HepG2 (cell line): ENCODE results near the gene UCKL1. TPM values are rescaled to one million over a fixed set of nuclear protein-coding genes. Genes with fewer than 3 reads are reported as not detected.

ENCODE experiments used
- ATF3 ChIP-seq: sonication (generic); formaldehyde crosslinking; IDR thresholded peaks from 2 replicates; pipeline ENCODE4 v1.4.0; 2020; ENCODE audit warnings: missing genetic modification reagents
- DNMT3B ChIP-seq: conservative IDR thresholded peaks from 2 replicates; pipeline ENCODE4 v1.6.1; 2016; ENCODE audit warnings: missing biosample characterization, control low read depth
- HMG20A ChIP-seq: IDR thresholded peaks from 2 replicates; pipeline ENCODE4 v1.6.1; 2016; ENCODE audit warnings: borderline replicate concordance
- HMG20B ChIP-seq: conservative IDR thresholded peaks from 2 replicates; pipeline ENCODE4 v1.6.1; 2016; ENCODE audit warnings: missing genetic modification reagents, missing compliant biosample characterization
- HNF1B ChIP-seq: sonication (generic); formaldehyde crosslinking; IDR thresholded peaks from 2 replicates; pipeline ENCODE4 v1.5.1; 2020; ENCODE audit warnings: mild to moderate bottlenecking, moderate library complexity, missing genetic modification reagents
- PRDM10 ChIP-seq: sonication (generic); formaldehyde crosslinking; IDR thresholded peaks from 2 replicates; pipeline ENCODE4 v1.4.0; 2020; ENCODE audit warnings: low read depth, missing genetic modification reagents
- PRDM4 ChIP-seq: sonication (generic); formaldehyde crosslinking; IDR thresholded peaks from 2 replicates; pipeline ENCODE4 v1.9.0; 2021; ENCODE audit warnings: missing genetic modification reagents, borderline replicate concordance
- RAD21 ChIP-seq: fragments of 450-650 bp; formaldehyde crosslinking; IDR thresholded peaks from 2 replicates; pipeline ENCODE4 v1.5.0; 2020; ENCODE audit warnings: mild to moderate bottlenecking
- RBM22 ChIP-seq: fragments of 200-400 bp; formaldehyde crosslinking; optimal IDR thresholded peaks from 2 replicates; pipeline ENCODE3; 2017; ENCODE audit warnings: mild to moderate bottlenecking, low read length, moderate library complexity
- RCOR2 ChIP-seq: IDR thresholded peaks from 2 replicates; pipeline ENCODE4 v1.6.1; 2016; ENCODE audit warnings: missing biosample characterization, missing genetic modification reagents
- SIN3A ChIP-seq: IDR thresholded peaks from 2 replicates; pipeline ENCODE4 v1.6.1; 2011; ENCODE audit warnings: low read depth, mild to moderate bottlenecking, control low read depth, low read length, borderline replicate concordance
- TBP ChIP-seq: sonication (generic); formaldehyde crosslinking; IDR thresholded peaks from 2 replicates; pipeline ENCODE4 v1.5.0; 2020; ENCODE audit warnings: missing genetic modification reagents
- TSC22D2 ChIP-seq: sonication (generic); formaldehyde crosslinking; IDR thresholded peaks from 2 replicates; pipeline ENCODE4 v1.5.1; 2020; ENCODE audit warnings: missing genetic modification reagents, mild to moderate bottlenecking, borderline replicate concordance
- ZBTB1 ChIP-seq: sonication (generic); formaldehyde crosslinking; IDR thresholded peaks from 2 replicates; pipeline ENCODE4 v1.4.0; 2020; ENCODE audit warnings: missing genetic modification reagents, borderline replicate concordance
- ZMYM2 ChIP-seq: sonication (generic); formaldehyde crosslinking; IDR thresholded peaks from 2 replicates; pipeline ENCODE4 v1.8.0; 2022; ENCODE audit warnings: mild to moderate bottlenecking, missing genetic modification reagents
- ZMYM3 ChIP-seq: sonication (generic); formaldehyde crosslinking; IDR thresholded peaks from 2 replicates; pipeline ENCODE4 v1.5.1; 2020; ENCODE audit warnings: mild to moderate bottlenecking, missing genetic modification reagents
- ZNF138 ChIP-seq: sonication (generic); formaldehyde crosslinking; IDR thresholded peaks from 2 replicates; pipeline ENCODE4 v1.5.0; 2020; ENCODE audit warnings: mild to moderate bottlenecking, low read depth, missing genetic modification reagents
- ZNF282 ChIP-seq: fragments of 450-650 bp; IDR thresholded peaks from 2 replicates; pipeline ENCODE4 v1.6.1; 2018; ENCODE audit not compliant: partially characterized antibody
- ZNF296 ChIP-seq: sonication (generic); formaldehyde crosslinking; conservative IDR thresholded peaks from 2 replicates; pipeline ENCODE4 v1.5.0; 2020; ENCODE audit warnings: mild to moderate bottlenecking, missing genetic modification reagents
- ZNF788 ChIP-seq: sonication (generic); formaldehyde crosslinking; IDR thresholded peaks from 2 replicates; pipeline ENCODE4 v1.5.0; 2020; ENCODE audit warnings: mild to moderate bottlenecking, missing genetic modification reagents, borderline replicate concordance
- polyA plus RNA-seq, 8 experiments: library from polyadenylated mRNA; depleted of rRNA in 3 of 8; stranded (reverse) in 7 of 8; unstranded in 1 of 8; fragments of >200 nt; fragmentation: Illumina TruSeq in 4 of 8; extraction: Trizol in 4 of 8; gene quantifications; 2 replicates each; pipeline versions ENCODE4 v1.2.1 to v1.2.3, GENCODE V29; 2011 to 2016; ENCODE audit warnings: low read depth in 4 of 8, missing spikeins in 1 of 8, mixed read lengths in 1 of 8; ENCODE audit not compliant: insufficient read depth in 1 of 8
- total RNA-seq, 5 experiments: library from RNA; depleted of rRNA; stranded (reverse); fragments of >200 nt; fragmentation: Illumina TruSeq; extraction: Trizol; gene quantifications; 2 replicates each; pipeline ENCODE4 v1.2.3, GENCODE V29; 2016; ENCODE audit warnings: low read depth in 1 of 5

UCKL1 gene
- total and polyA plus RNA-seq, 2 of the 13 experiments (the other 11 are each of a cell fraction or from before 2014, with no cell fraction given) = 50.2 to 126 TPM

GRCh38 chr20:63957004-63957689, 931 bp upstream of the UCKL1 start (continued):
- TF ChIP-seq ZNF296 = no peak
- peak; percentile 88 for TF ChIP-seq ZNF788 (CRISPR knock-in tag)
- peak; percentile 82; the same call in 1 of the 2 replicates for TF ChIP-seq SIN3A
- no peak for TF ChIP-seq HMG20B (CRISPR knock-in tag)
- peak; percentile 65; the same call in 1 of the 2 replicates for TF ChIP-seq ATF3 (CRISPR knock-in tag)
- TF ChIP-seq ZNF138 (CRISPR knock-in tag) = no peak
- TF ChIP-seq PRDM10 (CRISPR knock-in tag) = peak; percentile 72
- 0 out of 2 replicates have a peak, but pooled peaks have one; percentile 68 for TF ChIP-seq ZBTB1 (CRISPR knock-in tag)
- 0 out of 2 replicates have a peak, but pooled peaks have one; percentile 29 for TF ChIP-seq HMG20A (CRISPR knock-in tag)
- TF ChIP-seq RCOR2 (CRISPR knock-in tag) = no peak
- no peak for TF ChIP-seq ZMYM3
- no peak for TF ChIP-seq TBP (CRISPR knock-in tag)
- peak; percentile 94 for TF ChIP-seq HNF1B
- TF ChIP-seq TSC22D2 (CRISPR knock-in tag) = peak; percentile 95; the same call in 1 of the 2 replicates
- no peak for TF ChIP-seq ZNF282
- TF ChIP-seq ZMYM2 (CRISPR knock-in tag) = no peak
- TF ChIP-seq DNMT3B (CRISPR knock-in tag) = no peak; the same call in 1 of the 2 replicates
- peak; percentile 69; the same call in 1 of the 2 replicates for TF ChIP-seq PRDM4 (CRISPR knock-in tag)
- no peak for TF ChIP-seq RBM22
- peak; percentile 54 for TF ChIP-seq RAD21 (CRISPR knock-in tag)
